GM19240 (cell line): ENCODE results near the gene DKKL1.

ENCODE experiments used
- DNase-seq: peaks from one replicate; pipeline ENCODE4 v3.0.0; 2011; ENCODE audit warnings: low spot score; ENCODE audit not compliant: insufficient read length

DKKL1 gene

DNA sequence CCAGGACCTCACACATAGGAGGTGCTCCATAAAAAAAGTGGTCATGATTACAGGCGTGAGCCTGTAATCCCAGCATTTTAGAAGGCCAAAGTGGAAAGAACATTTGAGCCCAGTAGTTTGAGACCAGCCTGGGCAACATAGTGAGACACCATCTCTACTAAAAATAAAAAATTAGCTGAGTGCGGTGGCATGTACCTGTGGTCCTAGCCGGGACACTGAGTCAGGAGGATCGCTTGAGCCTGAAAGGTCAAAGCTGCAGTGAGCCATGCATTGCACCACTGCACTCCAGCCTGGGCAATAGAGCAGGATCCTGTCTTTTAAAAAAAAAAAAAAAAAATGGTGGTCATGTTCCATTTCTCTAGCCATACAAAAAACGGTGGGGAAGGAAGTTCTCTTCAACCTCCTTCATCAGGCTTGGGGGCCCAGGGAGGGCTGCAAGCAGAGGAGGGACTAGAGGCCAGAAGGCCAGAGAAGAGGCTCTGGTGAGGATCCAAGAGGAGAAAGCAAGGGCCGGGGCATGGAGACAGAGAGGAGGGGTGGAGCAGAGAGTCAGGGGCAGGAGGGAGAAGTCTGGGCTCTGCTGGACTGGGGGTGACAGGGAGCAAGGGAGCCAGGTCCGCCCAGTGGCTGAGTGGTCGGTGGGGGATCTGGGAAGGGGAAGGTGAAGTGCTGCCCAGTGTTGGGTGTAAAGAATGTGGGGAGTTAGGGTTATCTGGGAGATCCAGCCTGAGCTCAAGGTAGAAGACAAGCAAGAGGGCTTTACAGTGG, 33.2 kb downstream of the DKKL1 start:
- no peak for DNase-seq

DNA sequence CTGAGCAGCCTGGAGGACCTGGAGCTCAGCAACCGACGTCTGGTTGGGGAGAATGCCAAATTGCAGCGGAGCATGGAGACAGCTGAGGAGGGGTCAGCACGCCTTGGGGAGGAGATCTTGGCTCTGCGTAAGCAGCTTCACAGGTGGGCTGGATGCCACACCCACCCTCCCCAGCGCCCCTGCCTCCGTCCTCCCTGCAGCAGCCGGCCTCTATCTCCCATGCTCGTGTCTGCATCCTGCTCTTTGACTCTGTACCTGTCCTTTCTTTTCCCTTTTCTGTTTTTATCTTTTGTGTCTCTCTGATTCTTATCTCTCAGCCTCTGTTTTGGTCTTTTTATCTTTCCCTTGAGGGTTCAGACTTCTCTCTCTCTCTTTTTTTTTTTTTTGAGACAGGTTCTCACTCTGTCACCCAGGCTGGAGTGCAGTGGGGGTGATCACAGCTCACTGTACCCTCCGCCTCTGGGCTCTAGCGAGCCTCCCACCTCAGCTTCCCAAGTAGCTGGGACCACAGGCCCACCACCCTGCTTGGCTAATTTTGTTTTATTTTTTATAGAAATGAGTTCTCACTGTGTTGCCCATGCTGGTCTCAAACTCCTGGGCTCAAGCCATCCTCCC, 34.4 kb downstream of the DKKL1 start:
- DNase-seq, result no peak

DNA sequence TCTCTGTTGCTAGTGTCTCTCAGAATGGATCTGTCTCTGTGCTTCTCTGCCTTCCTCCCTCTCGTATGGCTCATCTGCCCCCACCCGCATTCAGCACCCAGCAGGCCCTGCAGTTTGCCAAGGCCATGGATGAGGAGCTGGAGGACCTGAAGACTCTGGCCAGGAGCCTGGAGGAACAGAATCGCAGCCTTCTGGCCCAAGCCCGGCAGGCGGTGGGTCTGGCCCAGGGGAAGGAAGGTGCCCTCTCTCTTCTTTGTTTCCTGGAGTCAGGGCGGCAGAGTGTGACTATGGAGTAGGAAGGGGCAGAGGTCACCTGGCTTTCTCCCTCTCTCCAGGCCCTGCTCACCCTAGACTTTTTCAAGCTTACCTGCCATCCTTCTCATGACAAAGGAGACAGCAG, 35.3 kb downstream of the DKKL1 start:
- no peak for DNase-seq

DNA sequence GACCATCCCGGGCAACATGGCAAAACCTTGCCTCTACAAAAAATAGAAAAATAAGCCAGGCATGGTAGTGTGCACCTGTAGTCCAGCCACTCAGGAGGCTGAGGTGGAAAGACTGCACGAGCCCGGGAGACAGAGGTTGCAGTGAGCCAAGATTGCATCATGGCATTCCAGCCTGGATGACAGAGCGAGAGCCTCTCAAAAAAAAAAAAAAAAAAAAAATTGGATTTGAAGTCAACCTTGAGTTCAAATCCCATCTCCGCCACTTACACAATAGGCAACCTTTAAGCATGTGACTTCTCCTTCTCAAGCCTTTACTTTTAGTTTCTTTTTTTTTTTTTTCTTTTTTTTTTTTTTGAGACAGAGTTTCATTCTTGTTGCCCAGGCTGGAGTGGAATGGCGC, 36.4 kb downstream of the DKKL1 start:
- DNase-seq, result no peak

DNA sequence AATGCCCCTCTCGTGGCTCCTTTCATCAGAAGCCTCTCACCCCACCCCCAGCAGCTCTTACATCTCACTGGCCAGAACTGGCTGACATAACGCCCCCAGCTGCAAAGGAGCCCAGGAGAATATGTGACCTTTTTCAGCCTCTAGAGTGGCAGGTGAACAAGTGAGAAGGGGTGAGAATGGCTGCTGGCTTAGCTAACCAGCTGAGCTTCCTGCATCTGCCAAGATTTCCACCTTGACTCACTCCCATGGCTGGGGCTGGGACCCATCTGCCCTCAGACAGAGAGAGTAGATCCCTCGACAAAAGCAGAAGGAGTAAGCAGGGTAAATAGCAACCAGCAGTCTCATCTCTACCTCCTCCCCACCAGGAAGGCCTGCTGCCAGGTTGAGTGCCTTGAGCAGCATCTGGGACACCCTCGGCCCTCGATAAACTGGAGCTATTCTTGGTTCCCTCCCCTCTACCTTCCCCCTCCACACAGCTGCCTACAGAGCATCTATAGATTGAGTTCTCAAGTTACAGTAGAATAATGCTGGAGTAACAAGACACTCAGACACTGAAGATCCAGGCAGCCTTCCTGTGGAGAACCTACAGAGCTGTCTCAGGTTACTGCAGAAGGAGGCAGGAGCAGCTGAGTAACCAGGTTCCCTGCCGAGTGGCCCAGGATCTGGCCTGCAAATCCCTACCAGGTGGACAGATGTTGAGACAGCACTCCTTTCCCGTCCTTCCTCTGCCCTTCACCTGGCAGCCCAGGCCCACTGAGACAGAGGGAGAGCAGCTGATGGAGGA, 39.9 kb downstream of the DKKL1 start:
- DNase-seq, result no peak

DNA sequence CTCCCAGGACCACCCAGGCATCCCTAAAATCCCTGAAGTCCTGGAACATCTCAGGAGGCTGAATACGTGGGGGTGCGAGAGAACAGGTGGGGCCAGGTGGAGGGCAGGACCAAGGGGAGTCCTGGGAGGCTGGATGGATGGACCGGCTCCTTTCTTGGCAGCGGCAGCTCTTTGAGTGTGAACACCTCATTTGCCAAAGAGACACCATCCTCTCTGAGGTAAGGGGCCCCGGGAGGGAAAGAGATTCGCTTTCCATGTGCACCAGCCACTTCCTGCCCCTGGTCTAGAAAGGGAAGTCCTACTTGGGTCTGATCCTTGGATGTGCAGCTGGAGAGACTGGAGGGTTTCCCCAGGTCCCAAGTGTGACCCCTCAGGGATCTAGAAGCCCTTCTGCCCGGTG, 43.4 kb downstream of the DKKL1 start:
- no peak for DNase-seq

DNA sequence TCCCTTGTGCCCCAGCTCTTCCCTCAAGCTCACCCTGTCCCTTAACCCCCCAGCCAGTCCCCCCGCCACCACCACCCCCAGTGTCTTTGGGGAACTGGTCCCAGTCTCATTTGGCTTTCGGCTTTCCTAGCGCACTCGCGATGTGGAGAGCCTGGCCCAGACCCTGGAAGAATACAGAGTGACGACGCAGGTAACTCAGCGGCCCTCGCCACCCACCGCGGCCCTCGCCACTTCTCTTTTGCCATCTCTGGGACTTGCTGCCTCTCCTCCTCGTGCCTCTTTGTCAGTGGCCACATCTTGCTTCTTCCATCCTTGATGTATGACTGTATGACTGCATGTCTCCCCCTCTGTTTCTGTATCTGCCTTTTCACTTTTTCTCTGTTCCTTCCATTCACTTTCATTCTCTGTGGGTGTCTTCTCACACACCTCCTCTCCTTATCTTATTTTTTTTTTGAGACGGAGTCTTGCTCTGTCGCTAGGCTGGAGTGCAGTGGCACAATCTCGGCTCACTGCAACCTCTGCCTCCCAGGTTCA, 43.9 kb downstream of the DKKL1 start:
- DNase-seq, result no peak

DNA sequence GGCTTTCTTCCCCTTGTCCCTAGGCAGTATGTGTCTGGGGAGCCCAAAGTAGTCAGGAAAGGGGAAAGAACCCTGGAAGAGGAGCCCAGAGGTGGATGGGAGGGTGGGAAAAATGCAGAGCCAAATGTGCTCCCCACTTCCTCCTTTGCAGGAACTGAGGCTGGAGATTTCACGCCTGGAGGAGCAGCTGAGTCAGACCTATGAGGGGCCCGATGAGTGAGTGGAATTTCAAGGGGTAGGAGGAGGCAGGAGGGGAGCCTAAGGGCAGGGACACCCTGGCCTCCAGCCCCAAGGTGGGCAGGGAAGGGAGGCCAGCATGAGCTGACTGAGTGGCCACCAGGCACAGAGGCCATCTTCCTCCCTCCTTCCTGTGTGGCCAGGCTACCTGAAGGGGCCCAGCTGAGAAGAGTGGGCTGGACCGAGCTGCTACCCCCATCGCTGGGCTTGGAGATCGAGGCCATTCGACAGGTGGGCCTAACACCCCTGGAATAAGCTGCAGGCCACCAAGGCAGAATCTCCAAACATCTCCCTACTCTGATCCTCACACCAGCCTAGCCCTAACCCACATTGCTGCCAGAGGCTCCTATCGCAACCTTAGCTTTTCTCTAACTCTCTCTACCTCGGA, 45.3 kb downstream of the DKKL1 start:
- DNase-seq, result no peak

DNA sequence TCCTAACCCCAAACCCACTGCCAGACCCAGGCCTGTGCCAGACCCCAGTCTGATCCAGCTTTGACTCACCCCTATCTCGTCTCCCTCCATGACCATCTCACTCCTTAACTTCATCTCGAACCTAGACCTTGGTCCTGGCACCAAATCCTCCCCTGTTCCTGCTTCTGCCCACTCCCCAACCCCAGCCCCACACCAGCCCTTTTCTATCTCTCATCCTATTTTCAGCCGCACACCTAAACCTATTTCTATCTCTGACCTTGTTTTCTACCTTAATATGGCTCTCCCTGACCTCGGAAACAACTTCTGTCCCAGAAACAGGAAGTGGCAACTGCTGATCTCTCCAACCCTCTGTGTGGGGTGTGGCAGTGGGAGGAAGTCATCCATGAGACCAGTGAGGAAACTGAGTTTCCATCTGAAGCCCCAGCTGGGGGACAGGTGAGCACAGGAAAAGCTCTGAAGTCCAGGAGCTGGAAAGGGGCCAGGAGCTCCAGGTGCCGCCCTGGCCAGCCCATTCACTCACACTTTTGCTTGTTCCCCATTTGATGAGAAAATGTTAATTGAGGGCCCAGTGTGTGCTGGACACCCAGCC, 45.9 kb downstream of the DKKL1 start:
- DNase-seq, result no peak

DNA sequence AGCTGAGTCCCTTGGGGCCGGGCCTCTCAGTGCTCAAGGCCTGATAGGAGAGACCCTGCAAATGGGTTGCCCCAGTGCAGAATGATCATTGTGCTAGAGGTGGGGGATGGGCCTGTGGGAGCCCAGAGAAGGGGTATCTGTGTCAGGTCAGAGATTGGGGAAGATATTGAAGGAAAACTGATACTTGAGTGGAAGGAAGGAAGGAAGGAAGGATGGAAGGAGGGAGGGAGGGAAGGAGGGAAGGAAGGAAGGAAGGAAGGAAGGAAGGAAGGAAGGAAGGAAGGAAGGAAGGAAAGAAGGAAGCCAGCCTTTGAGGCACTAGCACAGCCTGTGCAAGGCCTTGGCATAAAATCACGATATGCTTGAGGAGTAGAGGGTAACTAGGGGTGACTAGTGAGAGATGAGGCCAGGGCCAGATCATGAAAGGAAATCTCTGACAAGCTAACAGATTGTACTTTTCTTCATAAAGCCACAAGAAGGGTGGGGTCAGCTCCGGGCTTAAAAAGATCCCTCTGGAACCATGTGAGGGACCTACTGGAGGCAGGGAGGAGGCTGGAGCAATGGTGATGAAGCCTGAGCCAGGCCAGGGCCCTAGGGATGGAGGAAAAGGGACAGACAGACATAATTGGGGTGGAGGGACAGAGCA, 48.1 kb downstream of the DKKL1 start:
- DNase-seq, result no peak

DNA sequence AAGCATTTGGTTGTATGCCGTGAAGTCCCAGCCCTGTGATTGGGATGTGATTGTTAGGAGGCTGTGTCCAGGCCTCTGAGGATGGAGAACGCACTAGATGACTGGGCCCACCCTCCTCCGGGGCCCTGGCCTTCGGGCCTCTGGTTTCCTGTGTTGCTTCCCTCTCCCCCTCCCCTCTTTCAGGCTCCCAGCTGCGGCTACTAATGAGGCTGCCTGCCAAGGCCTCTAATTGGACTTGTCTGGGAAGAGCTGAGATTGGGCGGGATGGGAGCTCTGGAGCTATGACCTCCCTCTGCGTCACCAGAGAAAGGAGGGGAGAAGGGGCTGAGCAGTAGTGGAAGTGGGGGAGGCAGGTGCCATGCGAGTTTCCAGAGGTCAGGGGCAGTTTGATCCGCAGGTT, 49.7 kb downstream of the DKKL1 start:
- no peak for DNase-seq

DNA sequence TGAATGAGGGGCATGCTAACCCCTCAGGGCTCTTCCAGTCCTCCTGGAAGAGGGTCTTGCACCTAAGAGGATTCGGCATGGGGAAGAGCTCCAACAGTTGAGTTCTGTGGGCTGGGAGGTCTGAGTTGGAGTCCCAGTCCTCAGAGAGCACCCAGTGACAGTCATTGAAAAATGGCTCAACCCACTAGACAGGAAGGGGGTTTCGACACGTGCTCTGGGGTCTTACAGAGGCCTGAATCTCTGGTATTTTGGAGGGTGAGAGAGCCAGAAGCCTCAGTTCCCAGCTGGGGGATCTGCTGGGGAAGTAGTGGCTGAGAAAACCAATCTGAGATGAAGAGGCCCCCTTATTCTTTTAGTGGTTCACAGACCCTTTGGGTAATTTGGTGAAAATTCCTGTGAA, 50.6 kb downstream of the DKKL1 start:
- no peak for DNase-seq

DNA sequence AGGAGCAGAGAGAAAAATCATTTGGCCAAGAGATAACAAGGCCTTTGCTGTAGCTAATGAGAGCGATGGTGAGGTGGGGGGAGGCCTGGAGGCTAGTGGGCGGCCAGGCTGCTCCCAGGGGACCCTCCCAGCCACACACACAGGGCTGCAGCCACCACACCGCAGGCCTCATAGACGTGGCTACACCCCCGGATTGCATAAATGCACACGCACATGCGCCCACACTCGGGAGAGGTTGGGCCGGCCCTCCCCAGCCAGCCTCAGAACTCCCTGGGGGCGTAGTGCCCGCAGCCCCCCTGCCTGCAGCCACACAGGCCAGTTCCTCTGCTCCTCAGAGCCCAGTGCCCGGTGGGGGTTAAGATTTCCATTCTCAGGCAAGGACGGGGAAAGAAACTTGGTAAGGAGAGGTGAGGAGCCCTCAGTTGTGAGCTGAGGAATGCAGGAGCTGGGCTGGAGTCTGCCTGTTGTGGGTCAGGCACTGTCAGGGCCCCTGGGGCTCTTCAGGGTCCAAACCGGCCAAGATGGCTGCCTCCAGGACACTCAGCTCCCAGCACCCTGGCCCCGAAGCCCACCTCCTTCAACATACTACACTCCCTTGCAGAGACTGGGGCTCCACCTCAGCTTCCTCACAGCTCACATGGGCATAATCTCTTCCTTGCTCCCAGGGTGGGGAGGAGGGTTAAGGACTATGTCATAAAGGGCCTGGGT, 51.6 kb downstream of the DKKL1 start:
- no peak for DNase-seq

DNA sequence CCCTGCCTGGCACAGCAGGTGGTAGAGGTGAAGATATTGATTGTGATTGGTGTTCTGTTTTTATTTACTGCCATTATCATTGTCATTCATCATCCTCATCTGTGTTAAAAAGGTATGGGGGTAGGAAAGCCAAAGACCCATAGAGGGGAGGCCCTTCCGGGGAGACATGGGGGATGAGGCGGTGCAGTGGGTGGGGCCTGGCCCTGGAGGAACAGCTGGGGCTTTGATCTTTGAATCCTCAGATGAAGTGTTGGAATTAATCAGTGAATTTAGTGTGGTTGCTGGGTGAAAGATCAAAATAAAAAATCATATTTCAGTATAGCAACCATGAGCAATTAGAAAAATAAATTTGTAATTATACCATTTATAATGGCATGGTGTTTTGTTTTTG, 52.1 kb downstream of the DKKL1 start:
- no peak for DNase-seq

DNA sequence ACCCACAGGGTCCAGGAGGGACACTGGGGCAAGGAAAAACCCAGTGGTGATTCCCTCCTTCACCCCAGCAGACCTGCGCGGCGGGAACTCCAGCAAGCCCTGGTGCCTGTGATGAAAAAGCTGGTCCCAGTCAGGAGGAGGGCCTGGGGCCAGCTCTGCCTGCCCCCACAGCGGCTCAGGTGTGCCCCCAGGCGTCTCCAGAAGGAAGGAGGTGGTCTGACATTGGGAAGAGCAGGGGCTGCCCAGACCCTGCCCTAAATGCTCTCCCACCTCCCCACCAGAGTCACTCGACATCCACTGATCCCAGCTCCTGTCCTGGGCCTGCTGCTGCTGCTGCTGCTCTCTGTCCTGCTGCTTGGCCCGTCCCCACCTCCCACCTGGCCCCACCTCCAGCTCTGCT, 53.4 kb downstream of the DKKL1 start:
- DNase-seq, result no peak

DNA sequence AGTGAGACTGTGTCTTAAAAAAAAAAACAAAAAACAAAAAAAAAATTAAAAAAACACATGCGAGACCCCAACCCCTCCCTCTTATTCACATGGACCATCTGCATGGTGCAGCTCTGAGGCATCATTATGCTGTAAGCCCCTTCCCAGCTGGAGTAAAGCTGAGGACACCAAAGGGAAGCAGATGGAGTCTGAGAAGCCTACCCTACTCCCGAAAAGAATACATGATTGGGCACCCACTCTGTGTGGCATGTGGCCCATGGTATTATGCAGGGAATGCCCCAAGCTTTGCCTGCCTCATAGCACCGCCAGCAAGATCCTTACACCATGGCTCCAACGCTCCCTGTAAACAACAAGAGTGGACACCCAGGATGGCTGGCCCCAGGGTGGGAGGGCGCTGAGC, 54.8 kb downstream of the DKKL1 start:
- DNase-seq, result no peak

DNA sequence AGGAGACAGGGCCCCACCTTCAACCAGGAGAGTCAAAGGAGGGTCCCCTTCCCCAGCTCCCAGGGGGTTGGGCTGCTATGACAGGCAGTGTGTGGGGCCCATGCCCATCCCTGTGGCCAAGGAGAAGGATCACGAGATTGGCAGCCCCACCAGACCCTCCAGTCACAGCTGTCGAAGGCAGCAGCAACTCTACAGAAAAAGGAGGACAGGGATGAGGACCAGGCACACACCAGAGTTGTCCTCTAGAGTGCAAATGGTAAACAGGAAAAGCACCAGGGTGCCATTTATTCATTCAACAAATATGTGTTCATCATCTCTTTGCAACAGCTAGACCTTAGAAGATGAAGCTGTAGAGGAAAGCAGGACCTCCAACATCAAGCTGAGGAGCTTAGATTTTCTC, 55.5 kb downstream of the DKKL1 start:
- no peak for DNase-seq

DNA sequence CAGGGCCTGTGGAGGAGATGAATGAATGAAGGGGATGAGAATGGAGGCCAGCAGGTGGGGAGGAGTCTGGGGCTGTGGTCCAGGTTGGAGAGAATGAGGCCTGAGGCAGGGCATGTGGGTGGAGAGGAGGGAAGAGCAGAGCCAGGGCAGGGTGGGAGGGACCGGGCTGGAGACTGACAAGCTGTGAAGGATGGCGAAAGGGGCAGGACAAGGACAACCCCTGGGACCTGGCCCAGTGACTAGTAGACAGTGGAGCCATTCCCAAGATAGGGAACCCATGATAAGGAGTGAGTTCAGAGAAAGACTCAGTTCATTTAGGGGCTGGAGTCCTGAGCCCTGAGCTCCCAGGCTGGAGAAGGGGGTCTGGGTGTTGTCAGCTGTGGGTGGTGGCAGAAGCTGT, 56.5 kb downstream of the DKKL1 start:
- DNase-seq, result no peak

DNA sequence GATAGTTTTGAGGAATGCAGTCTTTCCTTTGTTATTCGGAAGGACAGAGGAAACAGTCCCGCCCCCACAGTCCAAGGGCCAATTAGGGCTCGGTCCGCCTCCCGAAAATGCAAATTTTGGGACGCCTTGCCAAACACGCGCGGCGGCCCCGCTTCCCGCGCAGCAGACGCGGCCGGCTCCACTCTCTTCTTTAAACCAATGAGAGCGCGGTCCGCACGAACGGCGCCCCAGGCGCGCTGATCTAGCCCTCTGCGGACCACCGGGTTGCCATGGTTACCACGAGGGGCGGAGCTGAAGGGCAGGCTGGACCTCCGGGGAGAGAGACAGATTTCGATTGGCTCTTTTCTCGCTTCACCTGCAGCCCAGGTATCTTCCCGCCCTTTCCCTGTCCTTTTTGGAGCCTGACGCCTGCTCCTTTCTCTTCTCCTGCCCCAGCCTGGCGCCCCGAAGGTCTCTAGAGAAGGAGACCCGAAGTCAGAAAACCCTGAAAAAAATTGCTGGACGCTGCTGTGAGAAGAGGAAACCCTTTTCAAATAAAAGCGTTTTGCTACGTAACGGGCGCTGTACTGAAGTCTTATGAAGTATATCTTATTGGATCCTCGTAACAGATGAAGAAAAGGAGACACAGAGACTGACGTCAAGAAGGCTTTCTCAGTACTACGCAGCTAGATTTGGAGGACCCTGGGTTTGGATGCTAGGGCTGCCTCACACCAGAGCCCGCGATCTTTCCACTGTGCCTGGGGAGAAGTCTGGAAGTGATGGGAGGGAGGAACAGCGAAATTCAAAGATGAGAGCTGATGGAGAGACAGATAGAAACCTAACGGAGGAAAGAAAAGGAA, 57.6 kb downstream of the DKKL1 start:
- DNase-seq, result no peak

DNA sequence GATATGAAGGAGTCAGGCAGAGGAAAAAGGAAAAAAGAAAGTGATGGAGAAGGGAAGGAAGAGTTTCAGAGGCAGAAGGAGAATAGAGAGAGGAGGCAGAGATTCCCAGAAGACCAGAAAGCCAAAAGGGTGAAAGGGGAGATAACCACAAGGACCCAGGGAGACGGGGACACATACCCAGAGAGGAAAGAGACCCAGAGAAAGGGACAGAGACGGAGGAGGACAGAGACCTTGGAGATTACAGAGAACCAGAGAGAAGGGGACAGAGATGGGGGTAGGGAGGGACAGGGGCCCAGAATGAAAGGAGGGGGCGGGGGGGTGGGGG, 58.2 kb downstream of the DKKL1 start:
- DNase-seq, result no peak
